Cardiac fibroblast (primary cell): Measurements from ENCODE around the gene RPS19.
A peak's percentile ranks its signal among the peaks of the same experiment; 100 is the strongest.

Experiments
- DNase-seq, 2 donors: peaks; one replicate each; pipeline versions ENCODE4 v3.0.0 to v3.0.0-alpha.2; 2010; ENCODE audit warnings: low read depth in 2 of 2
- H3K4me3 ChIP-seq, 2 donors: replicated peaks in 1 of 2; 1 replicate in 1 of 2; 2 replicates in 1 of 2; pipeline ENCODE4 v1.5.1; 2011; ENCODE audit warnings: low read depth in 2 of 2, low read length in 2 of 2, mild to moderate bottlenecking in 2 of 2, moderate library complexity in 1 of 2
- TF ChIP-seq, protein P1 (sequence below): IDR thresholded peaks from one replicate; pipeline ENCODE4 v1.5.1; 2011; ENCODE audit warnings: low read depth, mild to moderate bottlenecking, low read length, inconsistent platforms

RPS19 gene

DNA sequence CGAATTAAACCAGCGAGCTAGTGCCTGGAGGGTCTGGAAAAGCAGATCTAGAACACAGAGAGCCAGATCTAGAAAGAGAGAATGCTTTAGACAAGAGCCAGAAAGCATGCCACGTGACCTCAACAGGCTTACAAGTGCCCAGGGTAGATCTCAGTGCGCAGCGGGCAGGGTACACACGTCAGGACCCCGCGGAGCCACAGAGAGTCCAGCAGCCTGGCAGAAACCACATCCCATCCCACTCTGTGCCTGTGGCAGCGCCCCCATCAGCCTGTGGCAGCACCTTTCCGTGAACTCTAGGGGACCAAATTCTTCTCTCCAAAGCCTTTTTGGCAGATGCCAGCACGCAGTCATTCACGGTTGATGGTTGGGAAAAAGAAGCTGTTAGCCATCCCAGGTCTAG lies 28.9 kb downstream of the RPS19 start:
- H3K4me3 ChIP-seq, result no peak overlapping the region
- TF ChIP-seq, protein P1, sequence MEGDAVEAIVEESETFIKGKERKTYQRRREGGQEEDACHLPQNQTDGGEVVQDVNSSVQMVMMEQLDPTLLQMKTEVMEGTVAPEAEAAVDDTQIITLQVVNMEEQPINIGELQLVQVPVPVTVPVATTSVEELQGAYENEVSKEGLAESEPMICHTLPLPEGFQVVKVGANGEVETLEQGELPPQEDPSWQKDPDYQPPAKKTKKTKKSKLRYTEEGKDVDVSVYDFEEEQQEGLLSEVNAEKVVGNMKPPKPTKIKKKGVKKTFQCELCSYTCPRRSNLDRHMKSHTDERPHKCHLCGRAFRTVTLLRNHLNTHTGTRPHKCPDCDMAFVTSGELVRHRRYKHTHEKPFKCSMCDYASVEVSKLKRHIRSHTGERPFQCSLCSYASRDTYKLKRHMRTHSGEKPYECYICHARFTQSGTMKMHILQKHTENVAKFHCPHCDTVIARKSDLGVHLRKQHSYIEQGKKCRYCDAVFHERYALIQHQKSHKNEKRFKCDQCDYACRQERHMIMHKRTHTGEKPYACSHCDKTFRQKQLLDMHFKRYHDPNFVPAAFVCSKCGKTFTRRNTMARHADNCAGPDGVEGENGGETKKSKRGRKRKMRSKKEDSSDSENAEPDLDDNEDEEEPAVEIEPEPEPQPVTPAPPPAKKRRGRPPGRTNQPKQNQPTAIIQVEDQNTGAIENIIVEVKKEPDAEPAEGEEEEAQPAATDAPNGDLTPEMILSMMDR, result no peak
- no peak for DNase-seq

GRCh38 chr19:41889896-41890295 lies 29.8 kb downstream of the RPS19 start:
- no peak overlapping the region for H3K4me3 ChIP-seq
- no peak for DNase-seq
- TF ChIP-seq, protein P1, result no peak

- DNase-seq, result no peak
- H3K4me3 ChIP-seq, result no peak overlapping the region
- TF ChIP-seq, protein P1, result no peak
Observed at GRCh38 chr19:41890936-41891335, 30.9 kb downstream of the RPS19 start.

GRCh38 chr19:41892173-41892902 lies 32.3 kb downstream of the RPS19 start:
- no peak for DNase-seq
- H3K4me3 ChIP-seq, result no peak overlapping the region
- TF ChIP-seq, protein P1, result no peak

- TF ChIP-seq, protein P1, result peak; percentile 4
- peak; percentile 32 to 42 for DNase-seq
- H3K4me3 ChIP-seq, result no peak overlapping the region
Observed at GRCh38 chr19:41893899-41894298, 33.8 kb downstream of the RPS19 start.

DNA sequence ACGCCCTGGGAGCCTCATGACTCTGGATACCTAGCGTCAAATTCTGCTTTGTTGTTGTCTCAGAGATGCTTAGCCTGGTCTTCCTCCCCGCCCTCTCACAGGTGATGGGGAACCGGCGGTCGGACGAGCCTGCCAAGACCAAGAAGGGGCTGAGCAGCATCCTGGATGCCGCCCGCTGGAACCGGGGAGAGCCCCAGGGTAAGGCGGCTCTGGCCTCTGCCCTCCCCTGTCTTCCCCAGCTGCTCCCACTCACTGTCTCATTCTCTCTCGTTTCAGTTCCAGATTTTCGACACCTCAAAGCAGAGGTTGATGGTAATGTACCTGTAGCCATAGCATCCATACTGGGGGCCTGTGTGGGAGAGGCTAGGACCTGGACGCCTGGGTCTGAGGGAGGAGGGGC lies 34.3 kb downstream of the RPS19 start:
- DNase-seq, result no peak
- H3K4me3 ChIP-seq, result no peak overlapping the region
- TF ChIP-seq, protein P1, result no peak
